ENCODE results near the gene RSKR. TPM values are rescaled to one million over a fixed set of nuclear protein-coding genes. Genes with fewer than 3 reads are reported as not detected.

The RSKR gene
- total RNA-seq, 1 experiment from 2014 or later = 15.7 TPM

DNA sequence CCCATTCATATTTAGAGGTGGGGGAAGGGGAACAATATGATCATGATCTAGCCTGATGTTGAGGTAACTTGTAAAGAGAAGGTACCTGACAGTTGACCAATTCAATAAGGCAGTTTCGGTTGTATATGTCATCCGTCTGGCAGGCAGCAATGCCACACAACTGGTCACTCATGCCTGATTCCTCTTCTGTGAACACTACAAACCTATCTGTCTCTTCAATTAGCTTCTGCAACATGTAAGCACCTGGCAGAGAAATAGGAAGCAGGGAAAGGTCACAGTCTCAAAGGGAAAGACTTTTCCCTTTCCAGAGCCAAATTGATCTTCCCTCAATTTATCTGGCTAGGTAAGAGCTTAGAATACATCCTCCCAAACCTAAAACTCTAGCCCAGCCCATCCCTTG lies 10.2 kb upstream of the RSKR start:
- DNase-seq = no peak
- H3K36me3 ChIP-seq (ENCODE audit: control insufficient read depth, insufficient read depth, low read length) = peaks cover 3% of the 10 kb centered on the region
- ChIA-PET POLR2A (no interaction called here), CTCF (no interaction called here)
- H3K9me3 ChIP-seq = no peaks in the 10 kb centered on the region
- no peaks in the 10 kb centered on the region for H3K4me1 ChIP-seq
- intact Hi-C loops (cut with micrococcal nuclease; ENCODE audit: unreplicated experiment) = no loop called here
- no TSS peak for BruUV-seq (replicated peaks)
- TF ChIP-seq CTCF (IDR thresholded peaks at IDR 0.05; ENCODE audit: insufficient read depth in 1 of 2, low read depth in 1 of 2, low read length in 1 of 2, severe bottlenecking in 1 of 2, unreplicated experiment in 1 of 2) = no peak
- H3K4me3 Mint-ChIP-seq (ENCODE audit: unreplicated experiment) = no peak overlapping the region
- H3K4me3 ChIP-seq (ENCODE audit: low read depth, low read length) = no peak overlapping the region
- no peaks in the 10 kb centered on the region for H3K27me3 Mint-ChIP-seq (ENCODE audit: insufficient read depth, unreplicated experiment)
- no peaks in the 10 kb centered on the region for H3K27me3 ChIP-seq (replicated peaks; ENCODE audit: control insufficient read depth, insufficient read depth, low read length)
- peaks cover 71% of the 10 kb centered on the region for H3K36me3 Mint-ChIP-seq (ENCODE audit: insufficient read depth, unreplicated experiment)
- no peaks in the 10 kb centered on the region for H3K9me3 Mint-ChIP-seq (ENCODE audit: unreplicated experiment)
- H3K4me1 Mint-ChIP-seq (ENCODE audit: low read depth, unreplicated experiment) = no peaks in the 10 kb centered on the region
- H3K27ac Mint-ChIP-seq (ENCODE audit: unreplicated experiment) = no peak overlapping the region

DNA sequence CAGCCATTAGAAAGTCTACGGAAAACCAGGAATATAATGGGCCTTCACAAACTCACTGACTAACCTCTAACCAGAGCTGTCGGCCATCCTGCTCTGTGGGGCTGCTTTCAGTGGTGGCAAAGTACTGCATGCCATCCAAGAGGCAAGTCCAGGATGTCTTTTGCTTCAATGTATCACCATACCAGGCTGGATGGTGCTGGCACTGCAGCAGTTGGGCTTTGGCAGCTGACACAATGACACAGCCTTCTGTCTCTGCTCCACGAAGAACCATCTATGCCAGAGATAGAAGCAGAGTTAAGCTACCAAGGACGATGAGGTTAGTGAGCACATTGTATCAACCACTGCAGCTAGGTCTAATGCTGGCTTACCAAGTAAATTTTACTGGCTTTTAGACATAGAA lies 9.7 kb upstream of the RSKR start:
- Histone ChIP-seq H3K4me1 (no peaks in the 10 kb centered on the region), H3K36me3 (ENCODE audit: control insufficient read depth, insufficient read depth, low read length) (peaks cover 5% of the 10 kb centered on the region), H3K9me3 (no peaks in the 10 kb centered on the region), H3K4me3 (ENCODE audit: low read depth, low read length) (no peak overlapping the region), H3K27me3 (replicated peaks; ENCODE audit: control insufficient read depth, insufficient read depth, low read length) (no peaks in the 10 kb centered on the region)
- no peak for DNase-seq
- Mint-ChIP-seq H3K27ac (ENCODE audit: unreplicated experiment) (no peak overlapping the region), H3K4me1 (ENCODE audit: low read depth, unreplicated experiment) (no peaks in the 10 kb centered on the region), H3K36me3 (ENCODE audit: insufficient read depth, unreplicated experiment) (peaks cover 76% of the 10 kb centered on the region), H3K4me3 (ENCODE audit: unreplicated experiment) (no peak overlapping the region), H3K9me3 (ENCODE audit: unreplicated experiment) (no peaks in the 10 kb centered on the region), H3K27me3 (ENCODE audit: insufficient read depth, unreplicated experiment) (no peaks in the 10 kb centered on the region)
- intact Hi-C loops (cut with micrococcal nuclease; ENCODE audit: unreplicated experiment) = no loop called here
- ChIA-PET POLR2A (no interaction called here), CTCF (no interaction called here)
- TF ChIP-seq CTCF (IDR thresholded peaks at IDR 0.05; ENCODE audit: insufficient read depth in 1 of 2, low read depth in 1 of 2, low read length in 1 of 2, severe bottlenecking in 1 of 2, unreplicated experiment in 1 of 2) = no peak
- BruUV-seq (replicated peaks) = no TSS peak

- no peak for DNase-seq
- no peak overlapping the region for H3K4me3 Mint-ChIP-seq (ENCODE audit: unreplicated experiment)
- no peaks in the 10 kb centered on the region for H3K27me3 ChIP-seq (replicated peaks; ENCODE audit: control insufficient read depth, insufficient read depth, low read length)
- H3K9me3 Mint-ChIP-seq (ENCODE audit: unreplicated experiment) = no peaks in the 10 kb centered on the region
- ChIA-PET POLR2A (no interaction called here), CTCF (no interaction called here)
- no TSS peak for BruUV-seq (replicated peaks)
- peaks cover 5% of the 10 kb centered on the region for H3K36me3 ChIP-seq (ENCODE audit: control insufficient read depth, insufficient read depth, low read length)
- no peaks in the 10 kb centered on the region for H3K27me3 Mint-ChIP-seq (ENCODE audit: insufficient read depth, unreplicated experiment)
- H3K9me3 ChIP-seq = no peaks in the 10 kb centered on the region
- H3K4me3 ChIP-seq (ENCODE audit: low read depth, low read length) = no peak overlapping the region
- no peak for TF ChIP-seq CTCF (IDR thresholded peaks at IDR 0.05; ENCODE audit: insufficient read depth in 1 of 2, low read depth in 1 of 2, low read length in 1 of 2, severe bottlenecking in 1 of 2, unreplicated experiment in 1 of 2)
- intact Hi-C loops (cut with micrococcal nuclease; ENCODE audit: unreplicated experiment) = no loop called here
- H3K4me1 ChIP-seq = no peaks in the 10 kb centered on the region
- H3K4me1 Mint-ChIP-seq (ENCODE audit: low read depth, unreplicated experiment) = no peaks in the 10 kb centered on the region
- no peak overlapping the region for H3K27ac Mint-ChIP-seq (ENCODE audit: unreplicated experiment)
- peaks cover 77% of the 10 kb centered on the region for H3K36me3 Mint-ChIP-seq (ENCODE audit: insufficient read depth, unreplicated experiment)
Observed at GRCh38 chr17:28622186-28622585, 8.2 kb upstream of the RSKR start.

Measured in Caco-2 (cell line).